GM12801 (cell line): ENCODE measurements around the gene HELQ.

ENCODE experiments used
- TF ChIP-seq, protein P1 (sequence below): IDR thresholded peaks from one replicate; pipeline ENCODE4 v1.5.1; 2011; ENCODE audit warnings: control low read depth; ENCODE audit not compliant: insufficient read length; ENCODE audit errors: extremely low read depth

HELQ gene

DNA sequence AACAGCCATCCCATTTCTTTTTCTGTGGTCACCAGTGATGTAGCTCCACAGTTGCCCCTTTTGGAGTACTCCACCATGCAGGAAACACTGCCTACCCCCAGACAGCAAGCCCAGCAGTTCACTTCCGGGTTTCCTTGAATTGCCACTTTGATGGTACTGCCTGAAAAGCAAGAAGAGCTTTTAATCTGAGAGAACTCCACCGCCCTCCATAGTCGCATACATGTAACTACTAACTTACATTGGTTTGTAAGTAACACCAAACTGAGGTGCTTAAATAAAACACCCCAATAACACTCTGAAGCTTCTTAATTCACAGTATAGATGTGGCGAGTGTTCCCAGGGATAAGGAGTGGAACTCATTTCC is 67.3 kb downstream of the HELQ start:
- TF ChIP-seq, protein P1, sequence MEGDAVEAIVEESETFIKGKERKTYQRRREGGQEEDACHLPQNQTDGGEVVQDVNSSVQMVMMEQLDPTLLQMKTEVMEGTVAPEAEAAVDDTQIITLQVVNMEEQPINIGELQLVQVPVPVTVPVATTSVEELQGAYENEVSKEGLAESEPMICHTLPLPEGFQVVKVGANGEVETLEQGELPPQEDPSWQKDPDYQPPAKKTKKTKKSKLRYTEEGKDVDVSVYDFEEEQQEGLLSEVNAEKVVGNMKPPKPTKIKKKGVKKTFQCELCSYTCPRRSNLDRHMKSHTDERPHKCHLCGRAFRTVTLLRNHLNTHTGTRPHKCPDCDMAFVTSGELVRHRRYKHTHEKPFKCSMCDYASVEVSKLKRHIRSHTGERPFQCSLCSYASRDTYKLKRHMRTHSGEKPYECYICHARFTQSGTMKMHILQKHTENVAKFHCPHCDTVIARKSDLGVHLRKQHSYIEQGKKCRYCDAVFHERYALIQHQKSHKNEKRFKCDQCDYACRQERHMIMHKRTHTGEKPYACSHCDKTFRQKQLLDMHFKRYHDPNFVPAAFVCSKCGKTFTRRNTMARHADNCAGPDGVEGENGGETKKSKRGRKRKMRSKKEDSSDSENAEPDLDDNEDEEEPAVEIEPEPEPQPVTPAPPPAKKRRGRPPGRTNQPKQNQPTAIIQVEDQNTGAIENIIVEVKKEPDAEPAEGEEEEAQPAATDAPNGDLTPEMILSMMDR: no peak

GRCh38 chr4:83387476-83388312 is 67.9 kb downstream of the HELQ start:
- TF ChIP-seq, protein P1: no peak

DNA sequence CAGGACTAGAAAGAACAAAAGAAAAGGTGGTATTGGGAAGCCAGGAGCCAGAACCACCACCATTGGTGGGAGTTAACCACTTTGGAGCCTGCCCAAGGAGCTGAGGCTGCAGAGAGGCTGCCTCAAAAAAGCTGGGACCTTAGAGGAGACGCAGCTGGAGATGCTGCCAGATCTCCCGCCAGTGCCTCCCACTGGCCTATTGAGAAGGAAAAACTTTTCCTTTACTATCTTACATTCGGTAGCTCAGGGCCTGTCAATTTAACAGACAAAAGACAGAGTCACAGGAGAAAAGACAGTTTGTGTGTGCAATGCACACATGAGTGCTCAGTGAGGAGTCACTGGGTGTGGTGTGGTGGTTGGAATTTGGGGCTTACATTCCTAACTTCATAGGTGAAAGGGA is 68.6 kb downstream of the HELQ start:
- TF ChIP-seq, protein P1: no peak

- TF ChIP-seq, protein P1: no peak
These were observed 72.8 kb downstream of the HELQ start for GRCh38 chr4:83382850-83383249.

DNA sequence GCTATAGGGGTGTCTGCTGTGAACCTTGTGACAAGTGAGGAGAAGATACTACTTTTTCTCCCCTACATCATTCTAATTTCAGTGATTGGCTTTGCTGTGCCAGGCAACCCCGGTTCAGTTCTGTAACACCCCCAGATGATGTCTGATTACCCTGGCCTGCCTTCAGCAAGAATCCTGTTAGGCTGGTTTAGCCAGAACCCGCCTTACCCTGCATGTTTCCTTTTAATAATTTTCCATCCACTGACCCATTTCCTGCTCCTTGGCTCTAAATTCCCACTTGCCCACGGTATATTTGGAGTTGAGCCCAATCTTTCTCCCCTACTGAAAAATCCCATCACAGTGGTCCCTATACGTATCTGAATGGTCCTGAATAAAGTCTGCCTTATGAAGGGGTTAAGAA is 74.5 kb downstream of the HELQ start:
- TF ChIP-seq, protein P1: no peak

DNA sequence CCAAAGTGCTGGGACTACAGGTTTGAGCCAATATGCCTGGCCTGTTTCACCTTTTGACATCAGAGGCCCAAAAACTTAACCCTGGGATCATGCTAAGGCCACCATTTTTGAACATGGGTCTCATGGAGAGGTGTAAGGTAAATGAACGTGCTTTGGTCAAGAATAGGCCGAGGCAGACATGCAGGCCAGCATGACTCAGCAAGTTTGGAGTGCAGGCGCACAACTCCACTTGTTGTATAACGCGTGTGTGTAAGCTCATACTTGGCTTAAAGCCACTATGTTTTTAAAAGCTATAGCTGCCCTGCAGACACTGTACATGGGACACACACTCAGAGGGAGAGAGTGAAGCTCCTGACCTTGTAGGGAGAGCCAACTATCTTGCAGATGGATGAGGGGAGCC is 77.2 kb downstream of the HELQ start:
- TF ChIP-seq, protein P1: no peak

- TF ChIP-seq, protein P1: no peak
These were observed 82.7 kb downstream of the HELQ start for GRCh38 chr4:83372931-83373330.
